ENCODE results near the gene ZNF684.
"Not testable (repeated sequence)": the region's sequence is repeated elsewhere in the genome, so short reads cannot be mapped to it uniquely, and the experiment has no call there.

DNA sequence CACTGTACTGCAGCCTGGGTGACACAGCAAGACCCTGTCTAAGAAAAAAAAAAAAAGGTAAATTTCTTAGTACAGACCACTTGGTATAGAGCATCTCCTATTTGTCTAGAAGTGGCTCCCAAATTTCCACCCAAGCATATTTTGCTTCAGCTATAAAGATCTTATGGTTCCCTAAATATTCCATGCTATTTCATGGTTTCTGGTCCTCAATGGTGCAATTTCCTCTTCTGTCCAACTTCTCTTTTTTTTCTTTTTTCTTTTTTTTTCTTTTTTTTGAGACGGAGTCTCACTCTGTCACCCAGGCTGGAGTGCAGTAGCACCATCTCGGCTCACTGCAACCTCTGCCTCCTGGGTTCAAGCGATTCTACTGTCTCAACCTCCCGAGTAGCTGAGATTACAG, 28.8 kb upstream of the ZNF684 start:
- TF ChIP-seq POLR2A, CTCF (IDR thresholded peaks at IDR 0.05): not testable (repeated sequence)
